ENCODE data around the gene INS.
A peak's percentile ranks its signal among the peaks of the same experiment; 100 is the strongest.

DNA sequence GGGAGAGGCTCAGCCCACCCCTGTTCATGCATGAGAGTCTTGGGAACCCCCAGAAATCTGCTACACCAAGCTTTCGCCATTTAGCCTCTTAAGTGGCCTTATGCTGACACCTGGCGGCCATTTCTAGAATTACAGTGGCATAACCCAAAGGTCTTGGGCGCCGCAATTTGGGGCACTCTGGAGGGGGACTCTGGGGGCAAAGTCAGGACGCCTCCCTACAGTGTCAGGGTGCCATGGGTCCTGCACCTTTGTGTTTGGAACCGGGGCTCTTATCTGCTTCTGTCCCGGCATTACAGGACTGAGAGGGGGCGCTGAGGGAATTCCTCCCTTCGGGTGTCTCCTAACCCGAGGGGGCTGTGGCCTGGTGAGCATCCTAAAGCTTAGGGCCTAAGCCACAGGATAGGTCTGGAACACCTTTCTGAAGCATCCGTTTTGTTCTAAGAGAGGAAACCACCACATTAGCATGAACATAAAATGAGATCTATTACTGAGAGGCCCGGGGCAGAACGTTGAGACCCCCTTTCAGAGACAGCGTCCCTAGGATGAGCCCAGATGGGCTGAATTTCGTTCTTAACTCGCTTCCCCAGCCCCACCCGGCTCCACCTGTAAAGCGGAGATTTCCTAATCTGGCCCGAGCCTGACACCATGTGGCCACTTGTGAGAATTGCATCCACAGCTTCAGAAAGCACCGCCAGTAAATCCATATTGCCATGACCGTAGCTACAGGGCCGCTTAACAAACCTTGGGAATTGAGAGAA, 9.3 kb downstream of the INS start:
- TF ChIP-seq POLR2A (IDR thresholded peaks at IDR 0.05) = no peak
- TF ChIP-seq, protein P1, sequence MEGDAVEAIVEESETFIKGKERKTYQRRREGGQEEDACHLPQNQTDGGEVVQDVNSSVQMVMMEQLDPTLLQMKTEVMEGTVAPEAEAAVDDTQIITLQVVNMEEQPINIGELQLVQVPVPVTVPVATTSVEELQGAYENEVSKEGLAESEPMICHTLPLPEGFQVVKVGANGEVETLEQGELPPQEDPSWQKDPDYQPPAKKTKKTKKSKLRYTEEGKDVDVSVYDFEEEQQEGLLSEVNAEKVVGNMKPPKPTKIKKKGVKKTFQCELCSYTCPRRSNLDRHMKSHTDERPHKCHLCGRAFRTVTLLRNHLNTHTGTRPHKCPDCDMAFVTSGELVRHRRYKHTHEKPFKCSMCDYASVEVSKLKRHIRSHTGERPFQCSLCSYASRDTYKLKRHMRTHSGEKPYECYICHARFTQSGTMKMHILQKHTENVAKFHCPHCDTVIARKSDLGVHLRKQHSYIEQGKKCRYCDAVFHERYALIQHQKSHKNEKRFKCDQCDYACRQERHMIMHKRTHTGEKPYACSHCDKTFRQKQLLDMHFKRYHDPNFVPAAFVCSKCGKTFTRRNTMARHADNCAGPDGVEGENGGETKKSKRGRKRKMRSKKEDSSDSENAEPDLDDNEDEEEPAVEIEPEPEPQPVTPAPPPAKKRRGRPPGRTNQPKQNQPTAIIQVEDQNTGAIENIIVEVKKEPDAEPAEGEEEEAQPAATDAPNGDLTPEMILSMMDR (IDR thresholded peaks at IDR 0.05) = peak; percentile 77 to 92 (median 89)

All from Peyer's patch (tissue), 4 donors.